NCI-H82 treated with DMSO at 0.1 percent for 48 hours (cell line): ENCODE results near the gene APOL4.
"Not testable (repeated sequence)": the region's sequence is repeated elsewhere in the genome, so short reads cannot be mapped to it uniquely, and the experiment has no call there.

Experiments
- DNase-seq: peaks from one replicate; lab custom pipeline; 2025; ENCODE audit not compliant: unreplicated experiment; lab: John Stamatoyannopoulos, UW

Gene APOL4

GRCh38 chr22:36156119-36156514, 45.5 kb downstream of the APOL4 start:
- DNase-seq = no peak

- DNase-seq = no peak
Measured at GRCh38 chr22:36155702-36156101, 45.9 kb downstream of the APOL4 start.

- DNase-seq = no peak
Measured at GRCh38 chr22:36154423-36154945, 47.1 kb downstream of the APOL4 start.

- no peak for DNase-seq
Measured at GRCh38 chr22:36153501-36154422, 47.8 kb downstream of the APOL4 start.

GRCh38 chr22:36152821-36153220, 48.8 kb downstream of the APOL4 start:
- DNase-seq = not testable (repeated sequence)

GRCh38 chr22:36152088-36152487, 49.5 kb downstream of the APOL4 start:
- DNase-seq = no peak

- no peak for DNase-seq
Measured at GRCh38 chr22:36151006-36151595, 50.5 kb downstream of the APOL4 start.

- DNase-seq = no peak
Measured at GRCh38 chr22:36149441-36149840, 52.2 kb downstream of the APOL4 start.

GRCh38 chr22:36148411-36148810, 53.2 kb downstream of the APOL4 start:
- no peak for DNase-seq

- no peak for DNase-seq
Measured at GRCh38 chr22:36147196-36147791, 54.3 kb downstream of the APOL4 start.

- no peak for DNase-seq
Measured at GRCh38 chr22:36145881-36146280, 55.7 kb downstream of the APOL4 start.

GRCh38 chr22:36144886-36145541, 56.6 kb downstream of the APOL4 start:
- DNase-seq = peak; percentile 33

- no peak for DNase-seq
Measured at GRCh38 chr22:36143956-36144355, 57.7 kb downstream of the APOL4 start.

- DNase-seq = no peak
Measured at GRCh38 chr22:36143066-36143815, 58.4 kb downstream of the APOL4 start.

GRCh38 chr22:36141481-36141880, 60.1 kb downstream of the APOL4 start:
- DNase-seq = no peak
